ENCODE measurements around the gene LMF1. TPM values are rescaled to one million over a fixed set of nuclear protein-coding genes. Genes with fewer than 3 reads are reported as not detected.

LMF1 gene
- total RNA-seq, 1 donor: 35.8 TPM

- H3K4me2 ChIP-seq (ENCODE audit: insufficient read depth, low read length): no peak overlapping the region
- DNase-seq (ENCODE audit: insufficient read length, low spot score, missing footprints): no peak
- H2AFZ ChIP-seq (ENCODE audit: low read length): no peak overlapping the region
- H3K4me3 ChIP-seq (ENCODE audit: insufficient read depth, low read length): no peak overlapping the region
- H3K27ac ChIP-seq (ENCODE audit: low read depth, low read length): no peak overlapping the region
- no peaks in the 10 kb centered on the region for H3K9me3 ChIP-seq (ENCODE audit: low read depth, low read length)
- no peaks in the 10 kb centered on the region for H3K36me3 ChIP-seq (ENCODE audit: insufficient read depth, low read length)
- no peaks in the 10 kb centered on the region for H4K20me1 ChIP-seq (ENCODE audit: insufficient read depth, low read length)
- peaks cover 20% of the 10 kb centered on the region for H3K27me3 ChIP-seq (ENCODE audit: insufficient read depth, low read length)
- no peaks in the 10 kb centered on the region for H3K79me2 ChIP-seq (ENCODE audit: insufficient read depth, low read length)
- H3K4me1 ChIP-seq (ENCODE audit: insufficient read depth, low read length): peaks cover 10% of the 10 kb centered on the region
- TF ChIP-seq, protein P1, sequence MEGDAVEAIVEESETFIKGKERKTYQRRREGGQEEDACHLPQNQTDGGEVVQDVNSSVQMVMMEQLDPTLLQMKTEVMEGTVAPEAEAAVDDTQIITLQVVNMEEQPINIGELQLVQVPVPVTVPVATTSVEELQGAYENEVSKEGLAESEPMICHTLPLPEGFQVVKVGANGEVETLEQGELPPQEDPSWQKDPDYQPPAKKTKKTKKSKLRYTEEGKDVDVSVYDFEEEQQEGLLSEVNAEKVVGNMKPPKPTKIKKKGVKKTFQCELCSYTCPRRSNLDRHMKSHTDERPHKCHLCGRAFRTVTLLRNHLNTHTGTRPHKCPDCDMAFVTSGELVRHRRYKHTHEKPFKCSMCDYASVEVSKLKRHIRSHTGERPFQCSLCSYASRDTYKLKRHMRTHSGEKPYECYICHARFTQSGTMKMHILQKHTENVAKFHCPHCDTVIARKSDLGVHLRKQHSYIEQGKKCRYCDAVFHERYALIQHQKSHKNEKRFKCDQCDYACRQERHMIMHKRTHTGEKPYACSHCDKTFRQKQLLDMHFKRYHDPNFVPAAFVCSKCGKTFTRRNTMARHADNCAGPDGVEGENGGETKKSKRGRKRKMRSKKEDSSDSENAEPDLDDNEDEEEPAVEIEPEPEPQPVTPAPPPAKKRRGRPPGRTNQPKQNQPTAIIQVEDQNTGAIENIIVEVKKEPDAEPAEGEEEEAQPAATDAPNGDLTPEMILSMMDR (IDR thresholded peaks at IDR 0.05; ENCODE audit: extremely low read depth, low read depth, low read length): no peak
Observed at GRCh38 chr16:824194-824593, 146.6 kb downstream of the LMF1 start.

GRCh38 chr16:822909-823297 is 147.9 kb downstream of the LMF1 start:
- Histone ChIP-seq H3K27ac (ENCODE audit: low read depth, low read length) (no peak overlapping the region), H3K36me3 (ENCODE audit: insufficient read depth, low read length) (no peaks in the 10 kb centered on the region), H3K4me2 (ENCODE audit: insufficient read depth, low read length) (no peak overlapping the region), H4K20me1 (ENCODE audit: insufficient read depth, low read length) (no peaks in the 10 kb centered on the region), H3K9me3 (ENCODE audit: low read depth, low read length) (no peaks in the 10 kb centered on the region), H3K4me1 (ENCODE audit: insufficient read depth, low read length) (peaks cover 10% of the 10 kb centered on the region), H3K79me2 (ENCODE audit: insufficient read depth, low read length) (no peaks in the 10 kb centered on the region), H3K27me3 (ENCODE audit: insufficient read depth, low read length) (peaks cover 28% of the 10 kb centered on the region), H3K4me3 (ENCODE audit: insufficient read depth, low read length) (no peak overlapping the region), H2AFZ (ENCODE audit: low read length) (no peak overlapping the region)
- TF ChIP-seq, protein P1 (IDR thresholded peaks at IDR 0.05; ENCODE audit: extremely low read depth, low read depth, low read length): no peak
- DNase-seq (ENCODE audit: insufficient read length, low spot score, missing footprints): no peak

DNA sequence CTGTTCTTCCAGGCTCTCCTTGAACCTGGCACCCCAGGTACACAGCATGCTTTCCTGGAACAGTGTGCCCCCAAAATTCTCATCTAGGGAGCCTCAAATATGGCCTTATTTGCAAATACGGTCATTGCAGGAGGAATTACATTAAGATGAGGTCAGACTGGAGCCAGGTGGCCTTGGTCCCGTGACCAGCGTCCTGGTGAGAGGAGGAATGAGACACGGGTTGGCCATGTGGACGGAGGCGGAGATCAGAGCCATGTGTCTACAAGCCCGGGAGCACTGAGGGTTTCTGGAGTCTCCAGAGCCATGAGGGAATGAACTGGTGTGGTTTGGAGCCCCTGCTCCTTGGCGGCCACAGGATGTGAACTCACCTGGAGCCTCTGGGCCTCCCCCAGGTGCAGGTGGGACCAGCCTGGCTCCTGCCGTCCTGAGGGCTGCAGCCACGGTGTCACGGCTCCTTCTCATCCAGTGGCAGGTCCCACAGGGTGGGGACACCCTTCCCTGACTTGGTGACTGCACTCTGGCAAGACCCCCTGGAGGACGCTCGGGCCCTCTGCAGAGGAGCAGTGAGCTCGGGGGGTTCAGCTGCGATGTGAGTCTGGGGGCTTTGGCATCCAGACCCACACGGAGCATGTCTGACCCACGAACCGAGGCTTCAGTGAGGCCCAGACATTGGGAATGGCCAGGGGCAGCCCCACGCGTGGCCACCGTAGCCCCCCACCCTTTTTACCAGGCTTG is 148.4 kb downstream of the LMF1 start:
- no peaks in the 10 kb centered on the region for H3K36me3 ChIP-seq (ENCODE audit: insufficient read depth, low read length)
- H3K79me2 ChIP-seq (ENCODE audit: insufficient read depth, low read length): no peaks in the 10 kb centered on the region
- H3K4me1 ChIP-seq (ENCODE audit: insufficient read depth, low read length): peaks cover 10% of the 10 kb centered on the region
- no peak overlapping the region for H2AFZ ChIP-seq (ENCODE audit: low read length)
- no peaks in the 10 kb centered on the region for H3K9me3 ChIP-seq (ENCODE audit: low read depth, low read length)
- no peaks in the 10 kb centered on the region for H4K20me1 ChIP-seq (ENCODE audit: insufficient read depth, low read length)
- no peak for DNase-seq (ENCODE audit: insufficient read length, low spot score, missing footprints)
- H3K4me3 ChIP-seq (ENCODE audit: insufficient read depth, low read length): no peak overlapping the region
- peaks cover 34% of the 10 kb centered on the region for H3K27me3 ChIP-seq (ENCODE audit: insufficient read depth, low read length)
- TF ChIP-seq, protein P1 (IDR thresholded peaks at IDR 0.05; ENCODE audit: extremely low read depth, low read depth, low read length): no peak
- H3K27ac ChIP-seq (ENCODE audit: low read depth, low read length): no peak overlapping the region
- H3K4me2 ChIP-seq (ENCODE audit: insufficient read depth, low read length): no peak overlapping the region

GRCh38 chr16:821751-822150 is 149.0 kb downstream of the LMF1 start:
- Histone ChIP-seq H3K4me1 (ENCODE audit: insufficient read depth, low read length) (peaks cover 10% of the 10 kb centered on the region), H3K79me2 (ENCODE audit: insufficient read depth, low read length) (no peaks in the 10 kb centered on the region), H3K36me3 (ENCODE audit: insufficient read depth, low read length) (no peaks in the 10 kb centered on the region), H4K20me1 (ENCODE audit: insufficient read depth, low read length) (no peaks in the 10 kb centered on the region), H3K9me3 (ENCODE audit: low read depth, low read length) (no peaks in the 10 kb centered on the region), H2AFZ (ENCODE audit: low read length) (no peak overlapping the region), H3K4me2 (ENCODE audit: insufficient read depth, low read length) (no peak overlapping the region), H3K27ac (ENCODE audit: low read depth, low read length) (no peak overlapping the region), H3K4me3 (ENCODE audit: insufficient read depth, low read length) (no peak overlapping the region), H3K27me3 (ENCODE audit: insufficient read depth, low read length) (peaks cover 40% of the 10 kb centered on the region)
- DNase-seq (ENCODE audit: insufficient read length, low spot score, missing footprints): no peak
- TF ChIP-seq, protein P1 (IDR thresholded peaks at IDR 0.05; ENCODE audit: extremely low read depth, low read depth, low read length): no peak

Data from osteoblast (primary cell).